GM19240 (cell line): ENCODE data around the gene SLC9C1.

Source experiments
- DNase-seq: peaks from one replicate; pipeline ENCODE4 v3.0.0; 2011; ENCODE audit warnings: low spot score; ENCODE audit not compliant: insufficient read length

The SLC9C1 gene

DNA sequence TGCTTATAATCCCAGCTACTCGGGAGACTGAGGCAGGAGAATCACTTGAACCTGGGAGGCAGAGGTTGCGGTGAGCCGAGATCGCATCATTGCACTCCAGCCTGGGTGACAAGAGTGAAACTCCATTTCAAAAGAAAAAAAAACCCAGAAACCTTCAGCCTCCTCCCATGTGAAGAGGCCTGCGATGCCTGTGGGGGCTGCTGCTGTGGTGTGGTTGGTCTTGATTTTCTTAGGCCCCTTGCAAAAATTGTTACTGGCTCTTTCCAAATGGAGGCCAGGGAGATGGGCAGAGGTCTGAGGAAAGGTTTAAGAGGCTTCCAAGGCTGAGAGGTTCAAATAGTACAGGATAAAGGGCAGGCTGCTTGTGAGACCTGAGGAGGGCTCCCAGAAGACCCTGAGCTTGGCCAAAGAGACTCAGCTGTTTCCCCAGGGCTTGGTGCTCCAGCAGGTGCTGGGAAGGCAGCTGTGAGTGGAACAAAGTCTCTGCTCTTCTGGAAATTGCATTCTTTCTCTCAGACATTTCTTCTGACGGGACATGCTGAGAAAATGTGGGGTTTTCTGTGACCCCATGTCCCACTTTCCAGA, 179.3 kb downstream of the SLC9C1 start:
- no peak for DNase-seq

- DNase-seq = peak; percentile 37
Observed at GRCh38 chr3:112111785-112112402, 182.1 kb downstream of the SLC9C1 start.

- no peak for DNase-seq
Observed at GRCh38 chr3:112109322-112109721, 184.7 kb downstream of the SLC9C1 start.

- no peak for DNase-seq
Observed at GRCh38 chr3:112104774-112105173, 189.2 kb downstream of the SLC9C1 start.

- no peak for DNase-seq
Observed at GRCh38 chr3:112101916-112102315, 192.1 kb downstream of the SLC9C1 start.

DNA sequence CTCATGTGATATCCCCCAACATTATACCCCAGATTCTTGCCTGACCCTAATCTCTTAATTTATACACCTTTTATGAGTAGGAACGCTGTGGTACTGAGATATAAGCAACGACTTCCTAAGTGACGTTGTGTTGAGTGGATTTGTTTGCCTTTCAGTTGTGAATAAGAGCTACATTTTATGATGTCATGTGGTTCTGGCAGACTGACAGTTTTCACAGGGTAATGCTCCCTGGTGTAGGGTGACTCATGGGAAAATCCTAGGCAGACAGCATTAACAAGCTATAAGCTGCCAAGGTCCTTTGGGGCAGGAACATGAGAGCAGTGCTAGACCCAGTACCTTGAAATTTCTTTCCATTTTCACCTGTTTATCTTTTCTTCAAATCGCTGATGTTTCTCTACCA, 196.6 kb downstream of the SLC9C1 start:
- DNase-seq = no peak

- DNase-seq = no peak
Observed at GRCh38 chr3:112096176-112096575, 197.8 kb downstream of the SLC9C1 start.

DNA sequence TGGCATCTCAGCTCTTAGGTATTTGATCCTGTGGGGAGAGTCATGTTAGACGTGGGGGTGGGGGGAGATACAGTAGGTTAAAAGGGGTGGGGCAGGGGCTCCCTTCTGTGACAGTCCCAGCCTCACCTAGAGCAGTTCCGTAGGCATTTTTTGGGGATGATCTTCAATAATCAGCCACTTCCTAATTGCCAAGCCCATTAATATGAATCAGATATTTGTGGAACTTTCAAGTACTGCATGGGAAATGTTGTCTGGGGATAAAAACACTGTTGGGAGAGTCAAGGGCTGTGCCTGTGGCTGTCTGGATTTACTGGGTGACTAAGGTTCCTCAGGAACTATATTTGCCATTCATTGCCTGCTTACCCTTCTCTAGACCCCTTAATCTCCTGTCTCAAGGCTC, 198.3 kb downstream of the SLC9C1 start:
- no peak for DNase-seq

GRCh38 chr3:112093180-112093522, 200.9 kb downstream of the SLC9C1 start:
- DNase-seq = no peak

GRCh38 chr3:112092496-112093179, 201.4 kb downstream of the SLC9C1 start:
- no peak for DNase-seq

DNA sequence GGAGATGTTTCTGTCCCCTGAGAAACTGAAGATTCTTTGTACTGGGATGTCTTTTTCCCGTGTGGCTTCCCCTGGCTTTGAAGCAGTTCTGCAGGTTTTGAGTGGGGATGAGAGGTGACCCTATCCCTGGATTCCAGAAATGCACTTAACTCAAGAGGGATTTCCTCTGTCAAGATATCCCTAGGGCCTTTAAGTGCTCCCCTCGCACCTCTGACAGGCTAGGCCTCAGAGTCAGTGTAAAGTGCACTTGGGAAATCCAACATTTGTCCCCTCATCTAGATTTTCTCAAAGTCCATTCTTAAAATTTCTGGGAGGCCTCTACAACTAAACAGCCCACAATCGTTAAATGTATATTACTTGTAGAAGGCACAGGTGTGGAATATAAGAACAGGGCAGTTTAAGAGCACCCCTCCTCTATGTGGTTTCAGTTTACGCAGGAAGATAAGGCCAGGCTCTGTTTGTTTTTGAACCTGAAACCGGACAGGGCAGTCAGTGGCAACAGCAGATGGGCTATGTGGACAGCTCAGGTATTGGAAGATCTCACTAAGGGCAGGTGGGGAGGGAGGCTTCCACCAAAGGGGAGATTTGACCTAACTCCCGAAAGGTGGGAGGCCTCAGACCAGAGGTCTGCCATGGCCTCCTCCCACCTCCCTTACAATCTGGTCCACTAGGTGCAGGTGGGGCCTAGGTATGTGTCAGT, 203.0 kb downstream of the SLC9C1 start:
- no peak for DNase-seq
